CD14-positive monocyte (primary cell): ENCODE results near the gene MAP1A. TPM values are rescaled to one million over a fixed set of nuclear protein-coding genes. Genes with fewer than 3 reads are reported as not detected.

Source experiments
- DNase-seq, 3 donors: peaks; one replicate each; pipeline ENCODE4 v3.0.0-alpha.2; 2011 to 2022
- H2AFZ ChIP-seq: 2 replicates; pipeline ENCODE4 v1.6.0; 2012; ENCODE audit warnings: mild to moderate bottlenecking, low read depth, low read length, inconsistent platforms; ENCODE audit not compliant: insufficient read depth, poor library complexity, severe bottlenecking
- H3K27ac ChIP-seq, 2 donors: 1 replicate in 1 of 2; 2 replicates in 1 of 2; pipeline ENCODE4 v1.5.1; 2012 to 2013; ENCODE audit warnings: low read length in 2 of 2, control low read depth in 1 of 2, inconsistent platforms in 1 of 2, low read depth in 1 of 2, mild to moderate bottlenecking in 1 of 2
- H3K27me3 ChIP-seq, 2 donors: one replicate each; pipeline versions ENCODE4 v1.6.0 to v1.6.1; 2011 to 2013; ENCODE audit warnings: low read length in 2 of 2; ENCODE audit not compliant: control insufficient read depth in 2 of 2, insufficient read depth in 2 of 2
- H3K36me3 ChIP-seq, 2 donors: replicated peaks in 1 of 2; 1 replicate in 1 of 2; 2 replicates in 1 of 2; pipeline versions ENCODE4 v1.5.1 to v1.6.1; 2012 to 2013; ENCODE audit warnings: low read length in 2 of 2, control low read depth in 1 of 2, inconsistent platforms in 1 of 2, mild to moderate bottlenecking in 1 of 2; ENCODE audit not compliant: insufficient read depth in 2 of 2, control insufficient read depth in 1 of 2
- H3K4me1 ChIP-seq, 2 donors: 1 replicate in 1 of 2; 2 replicates in 1 of 2; pipeline versions ENCODE4 v1.5.1 to v1.6.1; 2012 to 2013; ENCODE audit warnings: low read length in 2 of 2, control low read depth in 1 of 2, inconsistent platforms in 1 of 2, mild to moderate bottlenecking in 1 of 2, moderate library complexity in 1 of 2; ENCODE audit not compliant: insufficient read depth in 2 of 2, control insufficient read depth in 1 of 2
- H3K4me2 ChIP-seq: replicated peaks from 2 replicates; pipeline ENCODE3; 2012; ENCODE audit warnings: low read length, moderate library complexity, mild to moderate bottlenecking; ENCODE audit not compliant: poor library complexity, severe bottlenecking; ENCODE audit errors: extremely low read depth
- H3K4me3 ChIP-seq, 3 experiments: fragments of 200-600 bp in 1 of 3; sonication (generic) in 1 of 3; replicated peaks in 1 of 3; 1 replicate in 2 of 3; 2 replicates in 1 of 3; pipeline ENCODE4 v1.5.1; 2011 to 2013; ENCODE audit warnings: low read length in 3 of 3, mild to moderate bottlenecking in 3 of 3, control low read depth in 2 of 3, low read depth in 2 of 3, inconsistent platforms in 1 of 3, moderate library complexity in 1 of 3
- H3K79me2 ChIP-seq: 2 replicates; pipeline ENCODE4 v1.6.0; 2012; ENCODE audit warnings: mild to moderate bottlenecking, control low read depth, inconsistent platforms, low read length, moderate library complexity; ENCODE audit not compliant: insufficient read depth
- H3K9ac ChIP-seq: 2 replicates; pipeline ENCODE4 v1.6.0; 2017; ENCODE audit warnings: low read length, mild to moderate bottlenecking; ENCODE audit not compliant: insufficient read depth, poor library complexity, severe bottlenecking
- H3K9me3 ChIP-seq, 2 donors: replicated peaks in 1 of 2; 1 replicate in 1 of 2; 2 replicates in 1 of 2; pipeline versions ENCODE4 v1.5.1 to v1.6.1; 2012 to 2013; ENCODE audit warnings: low read length in 2 of 2, control low read depth in 1 of 2; ENCODE audit not compliant: control insufficient read depth in 1 of 2, insufficient read depth in 1 of 2
- H4K20me1 ChIP-seq: 2 replicates; pipeline ENCODE4 v1.6.0; 2012; ENCODE audit warnings: mild to moderate bottlenecking, low read length, control low read depth, moderate library complexity; ENCODE audit not compliant: insufficient read depth
- H3K27ac Mint-ChIP-seq, 7 donors: one replicate each; pipeline ENCODE4 v1.8.0; 2020; ENCODE audit warnings: mild to moderate bottlenecking in 7 of 7, mixed read lengths in 7 of 7, moderate library complexity in 6 of 7, inconsistent platforms in 2 of 7
- H3K27me3 Mint-ChIP-seq, 3 donors: one replicate each; pipeline ENCODE4 v1.8.0; 2021 to 2022; ENCODE audit warnings: low read depth in 3 of 3, mild to moderate bottlenecking in 3 of 3, mixed read lengths in 3 of 3, moderate library complexity in 3 of 3, inconsistent platforms in 1 of 3
- H3K36me3 Mint-ChIP-seq, 2 donors: one replicate each; pipeline ENCODE4 v1.8.0; 2020; ENCODE audit warnings: mixed read lengths in 2 of 2, inconsistent platforms in 1 of 2, mild to moderate bottlenecking in 1 of 2
- H3K4me1 Mint-ChIP-seq: one replicate; pipeline ENCODE4 v1.8.0; 2020; ENCODE audit warnings: mild to moderate bottlenecking, mixed read lengths
- H3K4me3 Mint-ChIP-seq, 2 donors: one replicate each; pipeline ENCODE4 v1.8.0; 2020; ENCODE audit warnings: mild to moderate bottlenecking in 2 of 2, mixed read lengths in 2 of 2, moderate library complexity in 1 of 2
- H3K9me3 Mint-ChIP-seq, 7 donors: one replicate each; pipeline ENCODE4 v1.8.0; 2020 to 2022; ENCODE audit warnings: mixed read lengths in 7 of 7, mild to moderate bottlenecking in 6 of 7, moderate library complexity in 6 of 7, inconsistent platforms in 2 of 7
- CTCF ChIP-seq: fragments of 200-600 bp; IDR thresholded peaks from one replicate; pipeline ENCODE4 v1.8.0; 2022; ENCODE audit warnings: antibody characterized with exemption, mild to moderate bottlenecking
- WGBS: methylation state at CpG from one replicate; pipeline ENCODE4 v1.1.5; 2013; ENCODE audit warnings: missing lambda C conversion rate; ENCODE audit not compliant: insufficient coverage; 5-methylcytosine and 5-hydroxymethylcytosine counted together
- intact Hi-C, 2 donors: fragments of 100-400 bp; cut with micrococcal nuclease; formaldehyde crosslinking; loops; one replicate each; pipeline versions ENCODE4 v1.15.0 to v1.15.1; 2023
- polyA minus RNA-seq: library from RNA; depleted of rRNA, polyadenylated mRNA; stranded (reverse); fragments of >200 nt; gene quantifications from 2 replicates; pipeline ENCODE4 v1.2.3, GENCODE V29; 2012
- polyA plus RNA-seq, 3 donors: library from polyadenylated mRNA; depleted of rRNA in 1 of 3; unstranded in 2 of 3; stranded (reverse) in 1 of 3; fragments of 300-500 nt in 2 of 3; fragments of >200 nt in 1 of 3; fragmentation: Illumina TruSeq in 2 of 3; gene quantifications; 1 replicate in 2 of 3; 2 replicates in 1 of 3; pipeline ENCODE4 v1.2.3, GENCODE V29; 2012 to 2021
- total RNA-seq, 12 experiments: library from RNA in 1 of 12; stranded (reverse) in 1 of 12; fragments of 120-200 nt in 1 of 12; gene quantifications; one replicate each; pipeline ENCODE4 v1.2.4 and lab custom pipeline; 2013 to 2026; ENCODE audit warnings: mixed read lengths in 6 of 12, inconsistent platforms in 1 of 12

MAP1A gene
- 0.17 TPM for total RNA-seq (2013)
- polyA plus RNA-seq (under 1 TPM in 2 of 3 donors, not detected in 1; 0.01 to 0.02 TPM), polyA minus RNA-seq (0.08 and 0.14 TPM in 2 replicates), total RNA-seq (lab: John Stamatoyannopoulos, UW) (1.0 to 9.7 (median 2.4) reads per million in 11 experiments)

GRCh38 chr15:43517354-43518196 is at the start of gene MAP1A:
TSS of gene MAP1A (plus strand) at chr15:43517608. CDS start at chr15:43521474, 3,866 bp downstream.
- peaks cover 28 to 36% (median 29%) of the 10 kb centered on the region in 3 donors for H3K27me3 Mint-ChIP-seq
- peaks cover 3 to 25% of the 10 kb centered on the region in 2 donors for H3K27me3 ChIP-seq
- 0% methylated on average over 2 of the region's 15 CpGs for WGBS

More at GRCh38 chr15:43517354-43518196, at the start of gene MAP1A:
- intact Hi-C loops, result loop anchor here in 1 of 2 donors (10.0 kb wide), 1 partner anchor 73 kb away; no protein-coding TSS in a partner anchor
- no peak for TF ChIP-seq CTCF
- Histone ChIP-seq H3K4me2 (peak within 1 kb of the TSS; percentile 85), H3K4me1 (peaks cover 18 to 19% of the 10 kb centered on the region in 2 donors), H3K4me3 (peak within 1 kb of the TSS; percentile 6 to 73 (median 36)), H4K20me1 (no peaks in the 10 kb centered on the region), H3K36me3 (no peaks in the 10 kb centered on the region), H3K27ac (no peak within 1 kb of the TSS), H3K9ac (peak within 1 kb of the TSS; percentile 60), H2AFZ (peak within 1 kb of the TSS; percentile 85), H3K79me2 (no peaks in the 10 kb centered on the region), H3K9me3 (no peaks in the 10 kb centered on the region)
- Mint-ChIP-seq H3K4me3 (peak within 1 kb of the TSS; percentile 80 to 91), H3K27ac (peak within 1 kb of the TSS in 1 of 7 donors; percentile 11), H3K36me3 (no peaks in the 10 kb centered on the region), H3K4me1 (peaks cover 32% of the 10 kb centered on the region), H3K9me3 (peaks cover 0 to 4% (median 0%) of the 10 kb centered on the region in 7 donors)
- peak in 1 of 3 donors; percentile 9 for DNase-seq
